Thyroid gland (tissue), 4 donors: ENCODE data around the gene WDR81. TPM values are rescaled to one million over a fixed set of nuclear protein-coding genes. Genes with fewer than 3 reads are reported as not detected.

Source experiments
- DNase-seq, 2 donors: peaks; one replicate each; pipeline ENCODE4 v3.0.0-alpha.2; 2019
- H3K27ac ChIP-seq, 3 donors: fragments of 200-600 bp; sonication (generic); 1 replicate in 2 of 3; 2 replicates in 1 of 3; pipeline ENCODE4 v1.5.1; 2016 to 2019; ENCODE audit warnings: mild to moderate bottlenecking in 1 of 3, moderate library complexity in 1 of 3
- H3K27me3 ChIP-seq: fragments of 200-600 bp; sonication (generic); one replicate; pipeline ENCODE4 v1.5.1; 2019
- H3K36me3 ChIP-seq, 2 donors: fragments of 200-600 bp; sonication (generic); one replicate each; pipeline ENCODE4 v1.5.1; 2016 to 2019
- H3K4me1 ChIP-seq, 2 donors: fragments of 200-600 bp; sonication (generic); one replicate each; pipeline ENCODE4 v1.5.1; 2017 to 2019
- H3K4me3 ChIP-seq, 3 donors: fragments of 200-600 bp; sonication (generic); replicated peaks in 1 of 3; 1 replicate in 2 of 3; 2 replicates in 1 of 3; pipeline ENCODE4 v1.5.1; 2016; ENCODE audit warnings: mild to moderate bottlenecking in 1 of 3
- H3K9me3 ChIP-seq: fragments of 200-600 bp; sonication (generic); one replicate; pipeline ENCODE4 v1.5.1; 2017
- POLR2A ChIP-seq, 2 donors: fragments of 450-650 bp; IDR thresholded peaks; one replicate each; pipeline ENCODE4 v1.6.1; 2017; ENCODE audit warnings: antibody characterized with exemption in 2 of 2, mild to moderate bottlenecking in 2 of 2, moderate library complexity in 1 of 2
- WGBS, 2 donors: methylation state at CpG; one replicate each; pipeline ENCODE4 v1.1.5; 2017; 5-methylcytosine and 5-hydroxymethylcytosine counted together
- intact Hi-C: fragments of 100-400 bp; cut with DNase I; formaldehyde crosslinking; loops from one replicate; pipeline ENCODE4 v1.15.1; 2023
- total RNA-seq, 4 donors: library from RNA; depleted of rRNA; stranded (reverse); fragments of >200 nt; gene quantifications; one replicate each; pipeline ENCODE4 v1.2.3, GENCODE V29; 2016
- TF ChIP-seq, protein P1 (sequence below), 6 experiments: fragments of 200-600 bp in 3 of 6; fragments of 450-650 bp in 3 of 6; sonication (generic) in 3 of 6; IDR thresholded peaks; one replicate each; pipeline ENCODE4 v1.5.1; 2016 to 2019; ENCODE audit warnings: antibody characterized with exemption in 6 of 6, mild to moderate bottlenecking in 2 of 6, inconsistent platforms in 1 of 6, moderate library complexity in 1 of 6

The WDR81 gene
- total RNA-seq, 4 donors from 2014 or later = 25.6 to 31.0 (median 30.3) TPM

DNA sequence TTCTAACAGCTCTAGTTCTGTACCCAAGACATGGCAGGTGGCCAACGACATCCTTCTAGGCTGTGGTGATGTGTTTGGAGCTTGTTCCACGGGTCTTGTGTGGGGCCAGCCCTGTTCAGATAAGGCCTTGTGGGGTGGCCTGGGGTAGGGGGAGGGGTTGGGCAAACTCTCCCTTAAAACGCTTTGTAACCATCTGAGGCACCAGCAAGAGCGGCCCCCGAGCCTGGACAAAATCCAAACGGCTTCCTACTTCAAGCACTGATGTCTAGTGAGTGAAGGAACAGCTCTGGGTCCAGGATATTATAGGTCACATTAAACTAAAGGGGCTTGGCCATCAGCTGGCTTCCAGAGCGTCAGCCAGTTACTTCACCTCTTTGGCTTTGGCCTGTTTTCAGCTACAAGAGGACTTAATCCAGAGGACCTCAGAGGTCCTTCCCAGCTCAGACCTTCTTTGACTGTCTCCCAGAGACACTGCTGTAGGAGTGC is 49.2 kb downstream of the WDR81 start:
- 36 to 37% methylated on average over 7 of the region's 7 CpGs for WGBS, 2 donors
- no peak for DNase-seq
- Histone ChIP-seq H3K4me3 (no peak overlapping the region), H3K36me3 (peaks cover 0 to 2% of the 10 kb centered on the region in 2 donors), H3K9me3 (no peaks in the 10 kb centered on the region), H3K27me3 (no peaks in the 10 kb centered on the region), H3K27ac (peak overlapping the region in 2 of 3 donors; percentile 4 to 37), H3K4me1 (peaks cover 9 to 14% of the 10 kb centered on the region in 2 donors)
- TF ChIP-seq, protein P1, sequence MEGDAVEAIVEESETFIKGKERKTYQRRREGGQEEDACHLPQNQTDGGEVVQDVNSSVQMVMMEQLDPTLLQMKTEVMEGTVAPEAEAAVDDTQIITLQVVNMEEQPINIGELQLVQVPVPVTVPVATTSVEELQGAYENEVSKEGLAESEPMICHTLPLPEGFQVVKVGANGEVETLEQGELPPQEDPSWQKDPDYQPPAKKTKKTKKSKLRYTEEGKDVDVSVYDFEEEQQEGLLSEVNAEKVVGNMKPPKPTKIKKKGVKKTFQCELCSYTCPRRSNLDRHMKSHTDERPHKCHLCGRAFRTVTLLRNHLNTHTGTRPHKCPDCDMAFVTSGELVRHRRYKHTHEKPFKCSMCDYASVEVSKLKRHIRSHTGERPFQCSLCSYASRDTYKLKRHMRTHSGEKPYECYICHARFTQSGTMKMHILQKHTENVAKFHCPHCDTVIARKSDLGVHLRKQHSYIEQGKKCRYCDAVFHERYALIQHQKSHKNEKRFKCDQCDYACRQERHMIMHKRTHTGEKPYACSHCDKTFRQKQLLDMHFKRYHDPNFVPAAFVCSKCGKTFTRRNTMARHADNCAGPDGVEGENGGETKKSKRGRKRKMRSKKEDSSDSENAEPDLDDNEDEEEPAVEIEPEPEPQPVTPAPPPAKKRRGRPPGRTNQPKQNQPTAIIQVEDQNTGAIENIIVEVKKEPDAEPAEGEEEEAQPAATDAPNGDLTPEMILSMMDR (IDR thresholded peaks at IDR 0.05) = no peak
- TF ChIP-seq POLR2A (IDR thresholded peaks at IDR 0.05) = no peak
- intact Hi-C loops = no loop called here

DNA sequence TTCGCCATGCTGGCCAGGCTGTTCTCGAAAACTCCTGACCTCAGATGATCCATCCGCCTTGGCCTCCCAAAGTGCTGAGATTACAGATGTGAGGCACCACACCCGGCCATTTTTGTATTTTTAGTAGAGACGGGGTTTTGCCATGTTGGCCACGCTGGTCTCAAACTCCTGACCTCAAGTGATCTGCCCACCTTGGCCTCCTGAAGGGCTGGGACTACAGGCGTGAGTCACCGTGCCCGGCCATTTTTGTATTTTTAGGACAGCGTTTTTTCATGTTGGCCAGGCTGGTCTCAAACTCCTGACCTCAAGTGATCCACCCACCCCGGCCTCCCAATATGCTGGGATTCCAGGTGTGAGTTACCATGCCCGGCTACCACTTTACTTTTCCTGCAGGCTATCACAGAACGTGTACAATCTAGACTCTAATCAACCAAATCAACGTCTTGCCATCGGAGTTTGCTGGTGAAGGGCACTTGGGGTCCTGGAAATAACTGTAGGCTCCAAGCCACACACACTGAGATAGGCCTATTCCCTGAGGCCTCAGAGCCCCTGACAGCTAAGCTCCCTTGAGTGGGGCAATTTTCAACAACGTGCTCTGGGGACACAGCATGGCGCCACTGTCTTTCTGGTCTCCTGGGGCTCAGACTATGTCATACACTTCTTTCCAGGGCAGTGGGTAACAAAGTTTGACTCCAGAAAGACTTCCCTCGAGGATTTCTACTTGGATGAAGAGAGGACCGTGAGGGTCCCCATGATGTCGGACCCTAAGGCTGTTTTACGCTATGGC is 50.1 kb downstream of the WDR81 start:
- DNase-seq = no peak
- TF ChIP-seq POLR2A (IDR thresholded peaks at IDR 0.05) = no peak
- TF ChIP-seq, protein P1 (IDR thresholded peaks at IDR 0.05) = no peak
- Histone ChIP-seq H3K36me3 (peaks cover 0 to 2% of the 10 kb centered on the region in 2 donors), H3K4me3 (no peak overlapping the region), H3K9me3 (no peaks in the 10 kb centered on the region), H3K27ac (peak overlapping the region in 2 of 3 donors; percentile 4 to 37), H3K27me3 (no peaks in the 10 kb centered on the region), H3K4me1 (peaks cover 13 to 18% of the 10 kb centered on the region in 2 donors)
- 91 to 92% methylated on average over 21 of the region's 21 CpGs for WGBS, 2 donors
- intact Hi-C loops = no loop called here

DNA sequence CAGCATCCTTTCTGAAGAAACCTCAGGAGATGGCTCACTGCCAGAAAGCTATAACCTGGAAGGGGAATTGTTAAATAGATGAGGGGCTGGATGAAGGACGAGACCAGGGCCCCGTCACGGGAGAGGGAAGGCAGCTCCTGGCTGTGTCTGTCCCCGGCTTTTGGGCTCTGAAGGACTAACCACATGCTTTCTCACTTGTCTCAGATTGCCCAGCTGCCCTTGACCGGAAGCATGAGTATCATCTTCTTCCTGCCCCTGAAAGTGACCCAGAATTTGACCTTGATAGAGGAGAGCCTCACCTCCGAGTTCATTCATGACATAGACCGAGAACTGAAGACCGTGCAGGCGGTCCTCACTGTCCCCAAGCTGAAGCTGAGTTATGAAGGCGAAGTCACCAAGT is 51.8 kb downstream of the WDR81 start:
- WGBS, 2 donors = 92 to 94% methylated on average over 10 of the region's 10 CpGs

DNA sequence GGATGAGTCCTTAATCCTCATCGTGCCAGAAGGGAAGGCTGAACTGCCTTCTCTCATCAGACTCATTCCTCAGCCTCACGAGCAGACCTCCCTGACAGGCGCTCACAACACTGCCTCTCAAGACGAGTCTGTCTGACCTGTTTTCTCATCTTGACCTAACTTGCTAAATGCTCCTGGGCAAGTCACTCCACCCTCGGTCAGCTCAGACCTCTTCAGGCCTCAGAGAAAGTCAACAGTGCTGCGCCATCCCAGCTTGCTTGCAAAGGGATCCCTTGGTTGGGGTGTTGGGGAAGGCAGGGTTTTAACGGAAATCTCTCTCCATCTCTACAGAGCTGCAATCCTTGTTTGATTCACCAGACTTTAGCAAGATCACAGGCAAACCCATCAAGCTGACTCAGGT is 52.4 kb downstream of the WDR81 start:
- no peak for DNase-seq
- no peaks in the 10 kb centered on the region for H3K9me3 ChIP-seq
- no peak overlapping the region for H3K4me3 ChIP-seq
- no peak overlapping the region for H3K27ac ChIP-seq
- H3K27me3 ChIP-seq = no peaks in the 10 kb centered on the region
- TF ChIP-seq, protein P1 (IDR thresholded peaks at IDR 0.05) = no peak
- TF ChIP-seq POLR2A (IDR thresholded peaks at IDR 0.05) = no peak
- WGBS, 2 donors = 94 to 98% methylated on average over 7 of the region's 7 CpGs
- H3K36me3 ChIP-seq = no peaks in the 10 kb centered on the region
- intact Hi-C loops = no loop called here
- H3K4me1 ChIP-seq = peaks cover 28 to 36% of the 10 kb centered on the region in 2 donors

More for the DNA sequence above, 51.8 kb downstream of the WDR81 start:
- no peak overlapping the region for H3K27ac ChIP-seq
- peaks cover 23 to 30% of the 10 kb centered on the region in 2 donors for H3K4me1 ChIP-seq
- peaks cover 0 to 2% of the 10 kb centered on the region in 2 donors for H3K36me3 ChIP-seq
- no peak for DNase-seq
- intact Hi-C loops = no loop called here
- H3K9me3 ChIP-seq = no peaks in the 10 kb centered on the region
- no peaks in the 10 kb centered on the region for H3K27me3 ChIP-seq
- no peak overlapping the region for H3K4me3 ChIP-seq
- TF ChIP-seq, protein P1 (IDR thresholded peaks at IDR 0.05) = no peak
- no peak for TF ChIP-seq POLR2A (IDR thresholded peaks at IDR 0.05)

- H3K9me3 ChIP-seq = no peaks in the 10 kb centered on the region
- intact Hi-C loops = no loop called here
- H3K4me1 ChIP-seq = peaks cover 48 to 55% of the 10 kb centered on the region in 2 donors
- no peak overlapping the region for H3K4me3 ChIP-seq
- TF ChIP-seq, protein P1 (IDR thresholded peaks at IDR 0.05) = no peak
- peak in 1 of 2 donors; percentile 9 for TF ChIP-seq POLR2A (IDR thresholded peaks at IDR 0.05)
- no peaks in the 10 kb centered on the region for H3K36me3 ChIP-seq
- H3K27ac ChIP-seq = peak overlapping the region; percentile 88 to 99 (median 98)
- no peaks in the 10 kb centered on the region for H3K27me3 ChIP-seq
- DNase-seq = peak; percentile 68 to 88
- 35 to 50% methylated on average over 8 of the region's 8 CpGs for WGBS, 2 donors
Observed at GRCh38 chr17:1779571-1780131, 55.1 kb downstream of the WDR81 start.
